Stimulated activated CD8-positive, alpha-beta memory T cell treated with anti-CD3 and anti-CD28 coated beads, Interleukin-15, amount 100 ng/mL, for 48 hours (primary cell): Measurements from ENCODE around the gene TGFBR3.
"Not testable (repeated sequence)": the region's sequence is repeated elsewhere in the genome, so short reads cannot be mapped to it uniquely, and the experiment has no call there.

Experiments
- DNase-seq, 2 donors: peaks; one replicate each; pipeline ENCODE4 v3.0.0-alpha.2; 2020; ENCODE audit warnings: low read depth in 2 of 2

The TGFBR3 gene

GRCh38 chr1:91847851-91848250, 38.1 kb downstream of the TGFBR3 start:
- DNase-seq = no peak

- no peak for DNase-seq
Observed at GRCh38 chr1:91846639-91847013, 39.3 kb downstream of the TGFBR3 start.

GRCh38 chr1:91846007-91846638, 39.8 kb downstream of the TGFBR3 start:
- DNase-seq = no peak

- DNase-seq = no peak
Observed at GRCh38 chr1:91844862-91845528, 41.0 kb downstream of the TGFBR3 start.

- DNase-seq = no peak
Observed at GRCh38 chr1:91843843-91844242, 42.1 kb downstream of the TGFBR3 start.

GRCh38 chr1:91842563-91842962, 43.4 kb downstream of the TGFBR3 start:
- no peak for DNase-seq

GRCh38 chr1:91842056-91842455, 43.9 kb downstream of the TGFBR3 start:
- DNase-seq = no peak

- DNase-seq = not testable (repeated sequence)
Observed at GRCh38 chr1:91840276-91840675, 45.7 kb downstream of the TGFBR3 start.

GRCh38 chr1:91836331-91837040, 49.5 kb downstream of the TGFBR3 start:
- DNase-seq = no peak

- DNase-seq = no peak
Observed at GRCh38 chr1:91835087-91835521, 50.8 kb downstream of the TGFBR3 start.

GRCh38 chr1:91834549-91834948, 51.4 kb downstream of the TGFBR3 start:
- not testable (repeated sequence) for DNase-seq

GRCh38 chr1:91833946-91834345, 52.0 kb downstream of the TGFBR3 start:
- DNase-seq = no peak

- no peak for DNase-seq
Observed at GRCh38 chr1:91831132-91831930, 54.6 kb downstream of the TGFBR3 start.

- DNase-seq = no peak
Observed at GRCh38 chr1:91830242-91831131, 55.5 kb downstream of the TGFBR3 start.

- no peak for DNase-seq
Observed at GRCh38 chr1:91829293-91830153, 56.4 kb downstream of the TGFBR3 start.

GRCh38 chr1:91828583-91829281, 57.2 kb downstream of the TGFBR3 start:
- DNase-seq = no peak

- no peak for DNase-seq
Observed at GRCh38 chr1:91827459-91828321, 58.3 kb downstream of the TGFBR3 start.

- DNase-seq = no peak
Observed at GRCh38 chr1:91827087-91827458, 58.9 kb downstream of the TGFBR3 start.

- no peak for DNase-seq
Observed at GRCh38 chr1:91826649-91827048, 59.3 kb downstream of the TGFBR3 start.
